GM21717 (cell line): ENCODE data around the gene CHRM1.

Source experiments
- ATAC-seq: cut with Tn5 transposase; IDR thresholded peaks from one replicate; pipeline ENCODE4 v1.9.1; 2021; ENCODE audit warnings: mild to moderate bottlenecking, moderate library complexity; ENCODE audit not compliant: unreplicated experiment

CHRM1 gene

GRCh38 chr11:62925745-62926679 is 4.8 kb upstream of the CHRM1 start:
- no peak for ATAC-seq

- ATAC-seq: no peak
Observed at GRCh38 chr11:62925308-62925707, 4.1 kb upstream of the CHRM1 start.

- ATAC-seq: no peak
Observed at GRCh38 chr11:62923601-62924411, 2.6 kb upstream of the CHRM1 start.

GRCh38 chr11:62922653-62923431 is 1.7 kb upstream of the CHRM1 start:
- no peak for ATAC-seq

GRCh38 chr11:62922189-62922589 is 1.0 kb upstream of the CHRM1 start:
- ATAC-seq: no peak

GRCh38 chr11:62921573-62922188 is 518 bp upstream of the CHRM1 start:
- no peak for ATAC-seq

- no peak for ATAC-seq
Observed at GRCh38 chr11:62919898-62920640, 1.1 kb downstream of the CHRM1 start.

- ATAC-seq: no peak
Observed at GRCh38 chr11:62919476-62919875, 1.7 kb downstream of the CHRM1 start.

- ATAC-seq: no peak
Observed at GRCh38 chr11:62918531-62918930, 2.6 kb downstream of the CHRM1 start.

- no peak for ATAC-seq
Observed at GRCh38 chr11:62917906-62918502, 3.2 kb downstream of the CHRM1 start.

GRCh38 chr11:62914416-62914815 is 6.7 kb downstream of the CHRM1 start:
- no peak for ATAC-seq

GRCh38 chr11:62912268-62912667 is 8.9 kb downstream of the CHRM1 start:
- no peak for ATAC-seq

- no peak for ATAC-seq
Observed at GRCh38 chr11:62911137-62912130, 9.7 kb downstream of the CHRM1 start.

- no peak for ATAC-seq
Observed at GRCh38 chr11:62910141-62910882, 10.9 kb downstream of the CHRM1 start.

- ATAC-seq: no peak
Observed at GRCh38 chr11:62909107-62909894, 11.9 kb downstream of the CHRM1 start.

GRCh38 chr11:62908468-62909072 is 12.6 kb downstream of the CHRM1 start:
- ATAC-seq: no peak
